Thymus (tissue), 14 donors: ENCODE data around the gene MRPL52. TPM values are rescaled to one million over a fixed set of nuclear protein-coding genes. Genes with fewer than 3 reads are reported as not detected.

Source experiments
- DNase-seq, 9 donors: peaks; one replicate each; pipeline ENCODE4 v3.0.0-alpha.2; 2013; ENCODE audit warnings: low spot score in 9 of 9, low read depth in 6 of 9, missing footprints in 1 of 9
- H3K27ac ChIP-seq, 2 donors: one replicate each; pipeline ENCODE4 v1.5.1; 2013; ENCODE audit warnings: control low read depth in 1 of 2, low read depth in 1 of 2, low read length in 1 of 2, mild to moderate bottlenecking in 1 of 2, moderate library complexity in 1 of 2
- H3K27me3 ChIP-seq, 2 donors: one replicate each; pipeline ENCODE4 v1.5.1; 2013; ENCODE audit warnings: low read length in 1 of 2; ENCODE audit not compliant: control insufficient read depth in 2 of 2, insufficient read depth in 1 of 2
- H3K36me3 ChIP-seq, 2 donors: one replicate each; pipeline ENCODE4 v1.5.1; 2013; ENCODE audit warnings: low read length in 1 of 2, mild to moderate bottlenecking in 1 of 2, moderate library complexity in 1 of 2; ENCODE audit not compliant: control insufficient read depth in 2 of 2, insufficient read depth in 2 of 2
- H3K4me1 ChIP-seq, 2 donors: one replicate each; pipeline ENCODE4 v1.5.1; 2013; ENCODE audit warnings: low read length in 2 of 2; ENCODE audit not compliant: control insufficient read depth in 2 of 2, insufficient read depth in 2 of 2
- H3K4me3 ChIP-seq, 2 donors: one replicate each; pipeline ENCODE4 v1.5.1; 2013; ENCODE audit warnings: low read length in 2 of 2, control low read depth in 1 of 2, mild to moderate bottlenecking in 1 of 2
- H3K9me3 ChIP-seq, 2 donors: one replicate each; pipeline ENCODE4 v1.5.1; 2013; ENCODE audit warnings: low read length in 1 of 2, mild to moderate bottlenecking in 1 of 2; ENCODE audit not compliant: control insufficient read depth in 2 of 2, insufficient read depth in 1 of 2
- WGBS: extraction: QIAGEN DNeasy Blood & Tissue Kit; methylation state at CpG from one replicate; pipeline ENCODE4 v1.1.7; 2013; 5-methylcytosine and 5-hydroxymethylcytosine counted together
- long read RNA-seq, 10 donors: transcript quantifications; one replicate each; lab custom pipeline, GENCODE V29; 2026
- polyA plus RNA-seq: library from polyadenylated mRNA; stranded (reverse); fragments of 200-250 nt; gene quantifications from one replicate; pipeline ENCODE4 v1.2.3, GENCODE V29; 2013
- total RNA-seq: library from RNA; stranded (reverse); fragments of 120-200 nt; gene quantifications from one replicate; pipeline ENCODE4 v1.2.4, GENCODE V29; 2013
- donor health status: healthy.

MRPL52 gene
- total RNA-seq (114 TPM), polyA plus RNA-seq (121 TPM)
- long read RNA-seq, donor 1, partial matches to known transcripts: 0 of 13 reads
- long read RNA-seq, donor 1, other reads (novel, unspliced or antisense): 0 of 13 reads
- long read RNA-seq, donor 2: 0 reads
- long read RNA-seq, donor 3, transcript MRPL52-203 (5 exons, 1,111 nt): minor isoform, 28 of 129 reads
- long read RNA-seq, donor 3, transcript MRPL52-210 (4 exons, 895 nt): minor isoform, 16 of 129 reads
- long read RNA-seq, donor 3, transcript MRPL52-215 (5 exons, 398 nt): minor isoform, 10 of 129 reads
- long read RNA-seq, donor 3, transcript MRPL52-202 (5 exons, 1,118 nt): major isoform, 48 of 129 reads
- long read RNA-seq, donor 3, partial matches to known transcripts: 7 of 129 reads
- long read RNA-seq, donor 3, other reads (novel, unspliced or antisense): 0 of 129 reads
- long read RNA-seq, donor 4, transcript MRPL52-202 (5 exons, 1,118 nt): major isoform, 16 of 39 reads
- long read RNA-seq, donor 4, transcript MRPL52-209 (2 exons, 327 nt): minor isoform, 5 of 39 reads
- long read RNA-seq, donor 4, transcript MRPL52-203 (5 exons, 1,111 nt): minor isoform, 9 of 39 reads
- long read RNA-seq, donor 4, partial matches to known transcripts: 0 of 39 reads
- long read RNA-seq, donor 4, other reads (novel, unspliced or antisense): 0 of 39 reads
- long read RNA-seq, donor 5, transcript MRPL52-210 (4 exons, 895 nt): minor isoform, 21 of 149 reads
- long read RNA-seq, donor 5, transcript MRPL52-203 (5 exons, 1,111 nt): minor isoform, 38 of 149 reads
- long read RNA-seq, donor 5, transcript MRPL52-215 (5 exons, 398 nt): minor isoform, 16 of 149 reads
- long read RNA-seq, donor 5, transcript MRPL52-202 (5 exons, 1,118 nt): major isoform, 53 of 149 reads
- long read RNA-seq, donor 5, partial matches to known transcripts: 0 of 149 reads
- long read RNA-seq, donor 5, other reads (novel, unspliced or antisense): 0 of 149 reads
- long read RNA-seq, donor 6, transcript MRPL52-203 (5 exons, 1,111 nt): minor isoform, 8 of 35 reads
- long read RNA-seq, donor 6, transcript MRPL52-202 (5 exons, 1,118 nt): major isoform, 11 of 35 reads
- long read RNA-seq, donor 6, transcript MRPL52-215 (5 exons, 398 nt): minor isoform, 5 of 35 reads
- long read RNA-seq, donor 6, transcript MRPL52-210 (4 exons, 895 nt): minor isoform, 8 of 35 reads
- long read RNA-seq, donor 6, partial matches to known transcripts: 0 of 35 reads
- long read RNA-seq, donor 6, other reads (novel, unspliced or antisense): 0 of 35 reads
- long read RNA-seq, donor 7, transcript MRPL52-202 (5 exons, 1,118 nt): major isoform, 17 of 52 reads
- long read RNA-seq, donor 7, transcript MRPL52-215 (5 exons, 398 nt): minor isoform, 8 of 52 reads
- long read RNA-seq, donor 7, transcript MRPL52-203 (5 exons, 1,111 nt): major isoform, 17 of 52 reads
- long read RNA-seq, donor 7, partial matches to known transcripts: 0 of 52 reads
- long read RNA-seq, donor 7, other reads (novel, unspliced or antisense): 0 of 52 reads
- long read RNA-seq, donor 8, transcript MRPL52-203 (5 exons, 1,111 nt): minor isoform, 6 of 21 reads
- long read RNA-seq, donor 8, transcript MRPL52-215 (5 exons, 398 nt): minor isoform, 5 of 21 reads
- long read RNA-seq, donor 8, transcript MRPL52-202 (5 exons, 1,118 nt): major isoform, 7 of 21 reads
- long read RNA-seq, donor 8, partial matches to known transcripts: 0 of 21 reads
- long read RNA-seq, donor 8, other reads (novel, unspliced or antisense): 0 of 21 reads
- long read RNA-seq, donor 9, transcript MRPL52-203 (5 exons, 1,111 nt): minor isoform, 11 of 36 reads
- long read RNA-seq, donor 9, transcript MRPL52-210 (4 exons, 895 nt): minor isoform, 7 of 36 reads
- long read RNA-seq, donor 9, transcript MRPL52-202 (5 exons, 1,118 nt): major isoform, 16 of 36 reads
- long read RNA-seq, donor 9, partial matches to known transcripts: 0 of 36 reads
- long read RNA-seq, donor 9, other reads (novel, unspliced or antisense): 0 of 36 reads
- long read RNA-seq, donor 10, transcript MRPL52-202 (5 exons, 1,118 nt): major isoform, 23 of 43 reads
- long read RNA-seq, donor 10, transcript MRPL52-203 (5 exons, 1,111 nt): minor isoform, 9 of 43 reads
- long read RNA-seq, donor 10, partial matches to known transcripts: 0 of 43 reads
- long read RNA-seq, donor 10, other reads (novel, unspliced or antisense): 0 of 43 reads

GRCh38 chr14:22829661-22830442 is at the start of gene MRPL52:
Gene MRPL52, plus strand, starts transcription at chr14:22829887. Its CDS starts 26 bp downstream, at chr14:22829913.
- H3K27ac ChIP-seq: peak within 1 kb of the TSS; percentile 84 to 93
- peak; percentile 86 to 97 (median 90) for DNase-seq
- no peaks in the 10 kb centered on the region for H3K9me3 ChIP-seq
- H3K27me3 ChIP-seq: no peaks in the 10 kb centered on the region
- H3K36me3 ChIP-seq: peaks cover 14 to 29% of the 10 kb centered on the region in 2 donors
- peaks cover 13 to 24% of the 10 kb centered on the region in 2 donors for H3K4me1 ChIP-seq
- peak within 1 kb of the TSS; percentile 84 to 89 for H3K4me3 ChIP-seq
- under 1% methylated on average over 41 of the region's 41 CpGs for WGBS

GRCh38 chr14:22780105-22780679 is 49.5 kb upstream of the MRPL52 start:
- WGBS: 95% methylated on average over 2 of the region's 2 CpGs
- Histone ChIP-seq H3K36me3 (peaks cover 0 to 8% of the 10 kb centered on the region in 2 donors), H3K27ac (no peak overlapping the region), H3K9me3 (no peaks in the 10 kb centered on the region), H3K4me3 (no peak overlapping the region), H3K4me1 (no peaks in the 10 kb centered on the region), H3K27me3 (no peaks in the 10 kb centered on the region)
- DNase-seq: no peak

GRCh38 chr14:22780941-22781300 is 48.8 kb upstream of the MRPL52 start:
- no peaks in the 10 kb centered on the region for H3K9me3 ChIP-seq
- no peaks in the 10 kb centered on the region for H3K27me3 ChIP-seq
- H3K36me3 ChIP-seq: peaks cover 0 to 1% of the 10 kb centered on the region in 2 donors
- H3K27ac ChIP-seq: no peak overlapping the region
- 88% methylated on average over 5 of the region's 5 CpGs for WGBS
- H3K4me3 ChIP-seq: no peak overlapping the region
- no peak for DNase-seq
- H3K4me1 ChIP-seq: no peaks in the 10 kb centered on the region

- Histone ChIP-seq H3K27ac (no peak overlapping the region), H3K36me3 (no peaks in the 10 kb centered on the region)
Measured at GRCh38 chr14:22781301-22781991, 48.2 kb upstream of the MRPL52 start.

GRCh38 chr14:22786685-22787084 is 43.0 kb upstream of the MRPL52 start:
- no peak overlapping the region for H3K4me3 ChIP-seq
- over 99% methylated on average over 4 of the region's 4 CpGs for WGBS
- no peak for DNase-seq
- no peak overlapping the region for H3K27ac ChIP-seq
- H3K4me1 ChIP-seq: no peaks in the 10 kb centered on the region
- H3K36me3 ChIP-seq: no peaks in the 10 kb centered on the region
- no peaks in the 10 kb centered on the region for H3K9me3 ChIP-seq
- H3K27me3 ChIP-seq: no peaks in the 10 kb centered on the region

More at GRCh38 chr14:22781301-22781991, 48.2 kb upstream of the MRPL52 start:
- Histone ChIP-seq H3K4me1 (no peaks in the 10 kb centered on the region), H3K9me3 (no peaks in the 10 kb centered on the region), H3K4me3 (no peak overlapping the region), H3K27me3 (no peaks in the 10 kb centered on the region)
- 0% methylated on average over 1 of the region's 1 CpG for WGBS
- DNase-seq: no peak

GRCh38 chr14:22791301-22791700 is 38.4 kb upstream of the MRPL52 start:
- no peaks in the 10 kb centered on the region for H3K4me1 ChIP-seq
- H3K27ac ChIP-seq: no peak overlapping the region
- WGBS: 93% methylated on average over 3 of the region's 3 CpGs

GRCh38 chr14:22792158-22792557 is 37.5 kb upstream of the MRPL52 start:
- Histone ChIP-seq H3K4me3 (no peak overlapping the region), H3K27ac (no peak overlapping the region), H3K36me3 (no peaks in the 10 kb centered on the region), H3K9me3 (no peaks in the 10 kb centered on the region), H3K27me3 (no peaks in the 10 kb centered on the region), H3K4me1 (no peaks in the 10 kb centered on the region)
- DNase-seq: no peak
- WGBS: 96% methylated on average over 2 of the region's 2 CpGs

More at GRCh38 chr14:22791301-22791700, 38.4 kb upstream of the MRPL52 start:
- Histone ChIP-seq H3K36me3 (no peaks in the 10 kb centered on the region), H3K27me3 (no peaks in the 10 kb centered on the region), H3K9me3 (no peaks in the 10 kb centered on the region), H3K4me3 (no peak overlapping the region)
- no peak for DNase-seq
